Fibroblast of skin of right biceps (primary cell): ENCODE results near the gene ITCH.

Experiments
- DNase-seq: peaks from one replicate; pipeline ENCODE4 v3.0.0-alpha.2; 2013

The ITCH gene

DNA sequence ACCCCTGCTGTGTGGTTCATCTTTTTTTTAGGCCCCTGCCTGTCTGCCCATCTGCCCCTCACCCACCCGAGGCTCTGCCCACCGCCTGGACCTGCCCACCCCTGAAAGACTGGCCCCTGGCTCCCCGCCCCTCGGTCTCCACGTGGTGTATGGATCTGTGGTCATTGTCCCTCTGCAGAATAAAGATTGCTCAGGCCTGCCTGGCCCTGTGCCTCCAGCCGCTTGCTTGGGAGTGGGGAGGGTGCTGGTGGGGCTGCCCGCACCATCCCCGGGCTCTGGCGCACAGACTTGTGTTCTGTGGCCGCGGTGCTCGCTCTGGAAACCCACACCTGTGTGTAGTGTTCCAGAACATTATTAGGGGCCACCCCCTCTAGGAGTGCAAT lies 197.1 kb downstream of the ITCH start:
- no peak for DNase-seq

DNA sequence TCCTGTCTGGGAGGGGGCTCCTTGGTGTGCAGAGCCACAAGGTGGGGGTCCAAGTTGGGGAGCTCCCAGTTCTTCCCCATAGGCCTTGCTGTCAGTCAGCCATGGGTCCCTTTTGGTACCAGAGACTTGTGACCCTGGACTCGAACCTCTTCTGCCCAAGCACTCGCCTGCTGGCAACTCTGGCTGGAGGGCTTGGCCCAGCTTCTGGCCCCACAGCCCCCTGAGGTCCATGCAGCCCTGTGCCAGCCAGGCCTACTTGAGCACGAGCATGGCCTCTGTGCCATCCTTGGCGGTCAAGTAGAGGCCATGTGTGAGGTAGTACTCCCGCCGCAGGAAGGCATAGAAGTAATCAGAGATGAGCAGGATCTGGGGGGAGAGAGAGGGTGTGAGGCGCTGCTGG lies 197.5 kb downstream of the ITCH start:
- no peak for DNase-seq
